ENCODE measurements around the gene CASZ1.

- TF ChIP-seq CTCF (IDR thresholded peaks at IDR 0.05 in 8 of 11, conservative IDR thresholded peaks at IDR 0.05 in 3 of 11) (no peak), POLR2AphosphoS5 (IDR thresholded peaks at IDR 0.05) (no peak), POLR2A (IDR thresholded peaks at IDR 0.05) (no peak)
Observed at GRCh38 chr1:10662090-10662688, 134.3 kb downstream of the CASZ1 start.

Measured in spleen (tissue), 7 donors.